Ascending aorta (tissue), 2 donors: ENCODE data around the gene PLB1. TPM values are rescaled to one million over a fixed set of nuclear protein-coding genes. Genes with fewer than 3 reads are reported as not detected.
A peak's percentile ranks its signal among the peaks of the same experiment; 100 is the strongest.

ENCODE experiments used
- DNase-seq, 2 donors: peaks; one replicate each; pipeline ENCODE4 v3.0.0-alpha.2; 2019; ENCODE audit warnings: low spot score in 2 of 2
- H3K27ac ChIP-seq, 2 donors: fragments of 200-600 bp; sonication (generic); one replicate each; pipeline ENCODE4 v1.5.1; 2016 to 2017; ENCODE audit warnings: mild to moderate bottlenecking in 1 of 2
- H3K27me3 ChIP-seq: fragments of 200-600 bp; sonication (generic); one replicate; pipeline ENCODE4 v1.5.1; 2017
- H3K36me3 ChIP-seq, 2 donors: fragments of 200-600 bp; sonication (generic); one replicate each; pipeline ENCODE4 v1.5.1; 2016
- H3K4me1 ChIP-seq, 2 donors: fragments of 200-600 bp; sonication (generic); one replicate each; pipeline ENCODE4 v1.5.1; 2016 to 2017; ENCODE audit warnings: mild to moderate bottlenecking in 1 of 2
- H3K4me3 ChIP-seq, 2 donors: fragments of 200-600 bp; sonication (generic); one replicate each; pipeline ENCODE4 v1.5.1; 2016 to 2017; ENCODE audit warnings: mild to moderate bottlenecking in 1 of 2
- H3K9me3 ChIP-seq, 2 donors: fragments of 200-600 bp; sonication (generic); one replicate each; pipeline ENCODE4 v1.5.1; 2016
- intact Hi-C: fragments of 100-400 bp; cut with DNase I; formaldehyde crosslinking; loops from one replicate; pipeline ENCODE4 v1.15.1; 2023
- total RNA-seq: library from RNA; depleted of rRNA; stranded (reverse); fragments of >200 nt; gene quantifications from one replicate; pipeline ENCODE4 v1.1.0, GENCODE V29; 2016
- TF ChIP-seq, protein P1 (sequence below), 3 experiments: fragments of 200-600 bp in 2 of 3; fragments of 450-650 bp in 1 of 3; sonication (generic) in 2 of 3; IDR thresholded peaks; one replicate each; pipeline ENCODE4 v1.5.1; 2016 to 2019; ENCODE audit warnings: antibody characterized with exemption in 3 of 3, mild to moderate bottlenecking in 1 of 3, moderate library complexity in 1 of 3

The PLB1 gene
- total RNA-seq, 1 donor from 2014 or later: 9.7 TPM

- Histone ChIP-seq H3K27me3 (no peaks in the 10 kb centered on the region), H3K4me3 (no peak overlapping the region), H3K4me1 (peaks cover 19 to 47% of the 10 kb centered on the region in 2 donors), H3K9me3 (no peaks in the 10 kb centered on the region), H3K27ac (peak overlapping the region; percentile 94 to 97), H3K36me3 (no peaks in the 10 kb centered on the region)
- TF ChIP-seq, protein P1, sequence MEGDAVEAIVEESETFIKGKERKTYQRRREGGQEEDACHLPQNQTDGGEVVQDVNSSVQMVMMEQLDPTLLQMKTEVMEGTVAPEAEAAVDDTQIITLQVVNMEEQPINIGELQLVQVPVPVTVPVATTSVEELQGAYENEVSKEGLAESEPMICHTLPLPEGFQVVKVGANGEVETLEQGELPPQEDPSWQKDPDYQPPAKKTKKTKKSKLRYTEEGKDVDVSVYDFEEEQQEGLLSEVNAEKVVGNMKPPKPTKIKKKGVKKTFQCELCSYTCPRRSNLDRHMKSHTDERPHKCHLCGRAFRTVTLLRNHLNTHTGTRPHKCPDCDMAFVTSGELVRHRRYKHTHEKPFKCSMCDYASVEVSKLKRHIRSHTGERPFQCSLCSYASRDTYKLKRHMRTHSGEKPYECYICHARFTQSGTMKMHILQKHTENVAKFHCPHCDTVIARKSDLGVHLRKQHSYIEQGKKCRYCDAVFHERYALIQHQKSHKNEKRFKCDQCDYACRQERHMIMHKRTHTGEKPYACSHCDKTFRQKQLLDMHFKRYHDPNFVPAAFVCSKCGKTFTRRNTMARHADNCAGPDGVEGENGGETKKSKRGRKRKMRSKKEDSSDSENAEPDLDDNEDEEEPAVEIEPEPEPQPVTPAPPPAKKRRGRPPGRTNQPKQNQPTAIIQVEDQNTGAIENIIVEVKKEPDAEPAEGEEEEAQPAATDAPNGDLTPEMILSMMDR (IDR thresholded peaks at IDR 0.05): no peak
- no peak for DNase-seq
- intact Hi-C loops: loop anchor here (2.0 to 10.0 kb wide), 3 partner anchors 14 to 242 kb away; partner anchors contain the start of gene FOSL2
Observed at GRCh38 chr2:28636491-28636890, 140.6 kb downstream of the PLB1 start.

DNA sequence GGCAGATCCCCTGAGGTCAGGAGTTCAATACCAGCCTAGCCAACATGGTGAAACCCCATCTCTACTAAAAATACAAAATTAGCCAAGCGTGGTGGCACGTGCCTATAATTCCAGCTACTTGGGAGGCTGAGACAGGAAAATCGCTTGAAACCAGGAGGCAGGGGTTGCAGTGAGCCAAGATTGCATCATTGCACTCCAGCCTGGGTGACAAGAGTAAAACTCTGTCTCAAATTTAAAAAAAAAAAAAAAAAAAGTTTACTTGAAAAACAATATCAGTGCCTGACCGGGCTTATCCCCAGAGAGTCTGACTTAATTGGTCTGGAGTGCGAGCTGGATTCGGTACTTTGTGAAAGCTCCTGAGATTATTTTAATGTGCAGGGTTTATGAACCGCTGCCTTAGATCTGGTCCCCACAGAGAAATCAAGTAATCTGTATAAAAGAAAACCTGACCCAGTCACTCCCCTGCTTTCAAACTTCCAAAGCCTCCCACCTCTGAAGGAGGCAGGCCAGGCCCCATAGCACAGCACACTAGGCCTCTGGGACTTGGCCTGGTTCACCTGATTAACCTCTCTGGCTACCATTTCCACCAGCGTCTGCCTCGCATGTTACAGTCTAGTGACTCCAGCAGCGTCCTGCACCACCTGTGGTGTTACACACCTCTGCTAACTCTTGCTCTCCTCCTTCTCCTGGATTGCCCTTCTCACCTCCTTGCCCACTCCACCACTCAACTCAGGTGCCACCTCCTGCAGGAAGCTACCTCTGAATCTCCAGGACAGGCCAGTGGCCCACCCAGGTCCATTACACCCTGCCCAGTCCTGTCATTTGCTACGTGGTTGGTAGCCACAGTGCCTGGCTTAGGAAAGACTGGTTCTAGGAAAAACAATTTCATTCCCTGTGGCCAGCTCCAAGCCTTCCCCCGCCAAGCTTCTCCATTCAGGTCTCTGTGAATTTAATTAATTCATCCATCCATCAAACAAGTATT, 141.5 kb downstream of the PLB1 start:
- TF ChIP-seq, protein P1 (IDR thresholded peaks at IDR 0.05): no peak
- H3K9me3 ChIP-seq: no peaks in the 10 kb centered on the region
- H3K36me3 ChIP-seq: no peaks in the 10 kb centered on the region
- no peak overlapping the region for H3K4me3 ChIP-seq
- intact Hi-C loops: loop anchor here (2.0 to 10.0 kb wide), 3 partner anchors 15 to 243 kb away; partner anchors contain the start of gene FOSL2
- peaks cover 19 to 47% of the 10 kb centered on the region in 2 donors for H3K4me1 ChIP-seq
- DNase-seq: peak; percentile 59 to 91
- H3K27ac ChIP-seq: peak overlapping the region; percentile 94 to 98
- H3K27me3 ChIP-seq: no peaks in the 10 kb centered on the region

GRCh38 chr2:28638102-28638501, 142.2 kb downstream of the PLB1 start:
- H3K36me3 ChIP-seq: no peaks in the 10 kb centered on the region
- peak overlapping the region; percentile 94 to 98 for H3K27ac ChIP-seq
- no peaks in the 10 kb centered on the region for H3K27me3 ChIP-seq
- H3K9me3 ChIP-seq: no peaks in the 10 kb centered on the region
- H3K4me3 ChIP-seq: no peak overlapping the region
- H3K4me1 ChIP-seq: peaks cover 19 to 51% of the 10 kb centered on the region in 2 donors
- TF ChIP-seq, protein P1 (IDR thresholded peaks at IDR 0.05): no peak
- intact Hi-C loops: loop anchor here (10.0 kb wide), 1 partner anchor 243 kb away; the partner anchor contains the start of gene FOSL2
- DNase-seq: no peak

- H3K27ac ChIP-seq: peak overlapping the region; percentile 94 to 98
- TF ChIP-seq, protein P1 (IDR thresholded peaks at IDR 0.05): no peak
- intact Hi-C loops: loop anchor here (10.0 kb wide), 1 partner anchor 244 kb away; the partner anchor contains the start of gene FOSL2
Observed at GRCh38 chr2:28639092-28639691, 143.3 kb downstream of the PLB1 start.

DNA sequence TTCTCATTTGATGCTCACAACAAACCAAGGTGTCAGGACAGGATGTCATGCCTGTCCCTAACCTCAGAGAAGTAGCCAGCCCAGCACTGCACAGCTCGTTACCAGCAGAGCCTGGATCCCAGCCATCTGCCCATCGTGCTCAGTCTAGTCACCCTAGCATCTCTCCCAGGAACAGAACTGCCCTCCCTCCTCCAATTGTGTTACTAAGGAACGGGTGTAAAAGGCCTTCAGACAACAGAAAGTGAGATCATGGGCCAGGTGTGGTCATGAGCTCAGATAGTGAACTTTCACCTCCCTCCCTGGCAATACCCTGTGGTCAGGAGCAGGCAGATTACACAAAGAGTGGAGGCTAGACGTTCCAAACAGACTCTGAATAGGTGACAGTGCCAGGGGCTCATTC, 144.0 kb downstream of the PLB1 start:
- DNase-seq: no peak
- TF ChIP-seq, protein P1 (IDR thresholded peaks at IDR 0.05): no peak
- no peaks in the 10 kb centered on the region for H3K36me3 ChIP-seq
- peaks cover 30 to 49% of the 10 kb centered on the region in 2 donors for H3K4me1 ChIP-seq
- intact Hi-C loops: loop anchor here (10.0 kb wide), 1 partner anchor 245 kb away; the partner anchor contains the start of gene FOSL2
- H3K9me3 ChIP-seq: no peaks in the 10 kb centered on the region
- no peaks in the 10 kb centered on the region for H3K27me3 ChIP-seq
- H3K4me3 ChIP-seq: no peak overlapping the region
- peak overlapping the region; percentile 94 to 98 for H3K27ac ChIP-seq

More at GRCh38 chr2:28639092-28639691, 143.3 kb downstream of the PLB1 start:
- H3K36me3 ChIP-seq: no peaks in the 10 kb centered on the region
- H3K9me3 ChIP-seq: no peaks in the 10 kb centered on the region
- H3K27me3 ChIP-seq: no peaks in the 10 kb centered on the region
- no peak overlapping the region for H3K4me3 ChIP-seq
- no peak for DNase-seq
- peaks cover 26 to 50% of the 10 kb centered on the region in 2 donors for H3K4me1 ChIP-seq
